Activated CD8-positive, alpha-beta memory T cell treated with anti-CD3 and anti-CD28 coated beads, Interleukin-2, amount 50 U/mL, for 48 hours (primary cell): ENCODE measurements around the gene AKR1C8.

Experiments
- DNase-seq: peaks from one replicate; pipeline ENCODE4 v3.0.0-alpha.2; 2020

Gene AKR1C8

DNA sequence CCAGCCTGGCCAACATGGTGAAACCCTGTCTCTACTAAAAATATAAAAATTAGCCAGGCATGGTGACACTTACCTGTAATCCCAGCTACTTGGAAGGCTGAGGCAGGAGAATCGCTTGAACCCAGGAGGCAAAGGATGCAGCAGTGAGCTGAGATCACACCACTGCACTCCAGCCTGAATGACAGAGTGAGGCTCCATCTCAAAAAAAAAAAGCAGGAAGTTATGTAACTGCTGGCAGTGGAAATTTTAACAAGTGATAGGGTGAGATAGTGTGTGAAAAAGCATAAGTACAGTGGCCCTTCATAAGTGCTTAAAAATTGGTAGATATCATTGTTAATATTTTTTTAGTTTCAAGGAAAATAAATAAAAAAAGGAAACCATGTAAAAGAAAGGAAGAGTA lies 78.4 kb downstream of the AKR1C8 start:
- no peak for DNase-seq

GRCh38 chr10:5105626-5106025 lies 79.3 kb downstream of the AKR1C8 start:
- DNase-seq: no peak
